Measurements from ENCODE around the gene DRD3.

The DRD3 gene

GRCh38 chr3:114213292-114213626 is 34.4 kb upstream of the DRD3 start:
- peak; percentile 68 for DNase-seq (ENCODE audit: low read depth)
- TF ChIP-seq CTCF (conservative IDR thresholded peaks at IDR 0.05; ENCODE audit: low read length) = no peak

GRCh38 chr3:114212646-114213045 is 33.8 kb upstream of the DRD3 start:
- TF ChIP-seq CTCF (conservative IDR thresholded peaks at IDR 0.05; ENCODE audit: low read length) = no peak
- H3K4me3 ChIP-seq (ENCODE audit: low read length) = no peak overlapping the region
- DNase-seq (ENCODE audit: low read depth) = no peak

More at GRCh38 chr3:114213292-114213626, 34.4 kb upstream of the DRD3 start:
- peak overlapping the region; percentile 49 for H3K4me3 ChIP-seq (ENCODE audit: low read length)

- no peak overlapping the region for H3K4me3 ChIP-seq (ENCODE audit: low read length)
- TF ChIP-seq CTCF (conservative IDR thresholded peaks at IDR 0.05; ENCODE audit: low read length) = no peak
- DNase-seq (ENCODE audit: low read depth) = no peak
Observed at GRCh38 chr3:114207768-114208167, 28.9 kb upstream of the DRD3 start.

- no peak for DNase-seq (ENCODE audit: low read depth)
- TF ChIP-seq CTCF (conservative IDR thresholded peaks at IDR 0.05; ENCODE audit: low read length) = no peak
- H3K4me3 ChIP-seq (ENCODE audit: low read length) = no peak overlapping the region
Observed at GRCh38 chr3:114206342-114206741, 27.5 kb upstream of the DRD3 start.

- TF ChIP-seq CTCF (conservative IDR thresholded peaks at IDR 0.05; ENCODE audit: low read length) = no peak
- DNase-seq (ENCODE audit: low read depth) = peak; percentile 52
- H3K4me3 ChIP-seq (ENCODE audit: low read length) = no peak overlapping the region
Observed at GRCh38 chr3:114205541-114205940, 26.7 kb upstream of the DRD3 start.

GRCh38 chr3:114194750-114195149 is 15.9 kb upstream of the DRD3 start:
- TF ChIP-seq CTCF (conservative IDR thresholded peaks at IDR 0.05; ENCODE audit: low read length) = no peak
- H3K4me3 ChIP-seq (ENCODE audit: low read length) = no peak overlapping the region
- no peak for DNase-seq (ENCODE audit: low read depth)

GRCh38 chr3:114192136-114192535 is 13.3 kb upstream of the DRD3 start:
- no peak for TF ChIP-seq CTCF (conservative IDR thresholded peaks at IDR 0.05; ENCODE audit: low read length)
- no peak for DNase-seq (ENCODE audit: low read depth)
- H3K4me3 ChIP-seq (ENCODE audit: low read length) = no peak overlapping the region
